HUES64 (cell line): Measurements from ENCODE around the gene ZBTB25.

ENCODE experiments used
- H3K27ac ChIP-seq: 2 replicates; pipeline ENCODE4 v1.7.0; 2013; ENCODE audit warnings: low read depth, low read length, inconsistent platforms
- H3K27me3 ChIP-seq: 2 replicates; pipeline ENCODE4 v1.6.1; 2013; ENCODE audit warnings: mild to moderate bottlenecking, low read length; ENCODE audit not compliant: insufficient read depth
- H3K36me3 ChIP-seq: 2 replicates; pipeline ENCODE4 v1.6.1; 2013; ENCODE audit warnings: mild to moderate bottlenecking, low read length; ENCODE audit not compliant: insufficient read depth
- H3K4me1 ChIP-seq: 2 replicates; pipeline ENCODE4 v1.6.1; 2013; ENCODE audit warnings: mild to moderate bottlenecking, low read length, moderate library complexity; ENCODE audit not compliant: insufficient read depth
- H3K4me3 ChIP-seq: 2 replicates; pipeline ENCODE4 v1.5.1; 2013; ENCODE audit warnings: mild to moderate bottlenecking, low read length, moderate library complexity
- H3K9ac ChIP-seq: 2 replicates; pipeline ENCODE4 v1.6.1; 2013; ENCODE audit warnings: mild to moderate bottlenecking, low read depth, low read length
- H3K9me3 ChIP-seq: 2 replicates; pipeline ENCODE4 v1.6.1; 2013; ENCODE audit warnings: low read depth, low read length; ENCODE audit not compliant: insufficient read depth
- WGBS: fragments of 150-250, 120-280 bp; methylation state at CpG from one replicate; pipeline ENCODE4 v1.1.7; 2013; ENCODE audit warnings: missing lambda C conversion rate; 5-methylcytosine and 5-hydroxymethylcytosine counted together

ZBTB25 gene

GRCh38 chr14:64459405-64460136 is 44.1 kb downstream of the ZBTB25 start:
- Histone ChIP-seq H3K4me1 (peaks cover 3% of the 10 kb centered on the region; the same call in 1 of the 2 replicates), H3K9me3 (no peaks in the 10 kb centered on the region), H3K27ac (no peak overlapping the region), H3K9ac (no peak overlapping the region), H3K27me3 (peaks cover 2% of the 10 kb centered on the region; the same call in 1 of the 2 replicates), H3K36me3 (peaks cover 57% of the 10 kb centered on the region), H3K4me3 (no peak overlapping the region)
- WGBS, result 94% methylated on average over 4 of the region's 4 CpGs

- no peak overlapping the region for H3K4me3 ChIP-seq
- no peaks in the 10 kb centered on the region for H3K27me3 ChIP-seq
- 97% methylated on average over 10 of the region's 10 CpGs for WGBS
- H3K9ac ChIP-seq, result no peak overlapping the region
- H3K9me3 ChIP-seq, result no peaks in the 10 kb centered on the region
- peaks cover 95% of the 10 kb centered on the region for H3K36me3 ChIP-seq
- no peak overlapping the region for H3K27ac ChIP-seq
- H3K4me1 ChIP-seq, result no peaks in the 10 kb centered on the region
These were observed 49.0 kb downstream of the ZBTB25 start for GRCh38 chr14:64454671-64455070.

GRCh38 chr14:64450255-64450654 is 53.4 kb downstream of the ZBTB25 start:
- Histone ChIP-seq H3K36me3 (peaks cover 96% of the 10 kb centered on the region), H3K9me3 (no peaks in the 10 kb centered on the region), H3K27ac (no peak overlapping the region), H3K9ac (no peak overlapping the region), H3K27me3 (no peaks in the 10 kb centered on the region), H3K4me3 (no peak overlapping the region), H3K4me1 (peaks cover 4% of the 10 kb centered on the region; the same call in 1 of the 2 replicates)
- 98% methylated on average over 2 of the region's 2 CpGs for WGBS

DNA sequence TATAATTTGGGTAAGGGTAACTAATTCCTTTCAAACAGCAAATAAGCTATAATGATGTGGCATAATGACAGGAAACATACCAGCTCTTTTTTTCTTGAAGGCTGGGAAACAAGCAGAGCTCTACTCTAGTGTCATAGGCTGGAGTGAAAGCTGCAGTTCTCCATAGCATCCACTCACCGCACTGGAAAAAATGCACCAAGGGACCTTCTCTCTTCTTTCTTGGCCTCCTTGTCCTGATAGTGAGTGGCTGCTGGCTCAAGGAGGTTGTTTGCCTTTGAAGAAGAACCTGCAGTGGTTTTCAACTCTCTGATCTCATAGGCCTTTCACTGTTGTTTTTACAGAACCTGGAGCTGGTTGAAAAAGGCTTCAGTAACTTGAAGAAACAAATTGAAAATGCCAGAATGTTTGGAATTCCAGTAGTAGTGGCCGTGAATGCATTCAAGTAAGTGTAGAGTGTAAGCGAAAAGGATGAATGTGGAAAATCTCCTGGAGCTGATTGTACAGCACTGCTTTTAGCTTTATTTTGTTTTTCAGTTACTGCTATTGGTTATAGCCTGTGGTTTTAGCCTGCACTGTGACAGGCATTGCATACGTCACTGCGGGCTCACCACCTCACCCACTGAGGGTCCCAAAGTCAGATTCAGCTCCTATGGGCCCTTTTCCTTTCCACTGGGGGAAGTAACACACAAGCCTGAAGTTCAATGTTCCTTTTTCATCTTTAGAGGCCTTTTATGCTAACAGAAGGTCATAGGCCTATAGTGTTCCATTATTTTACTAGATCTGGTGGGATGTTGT is 55.6 kb downstream of the ZBTB25 start:
- Histone ChIP-seq H3K9me3 (no peaks in the 10 kb centered on the region), H3K27ac (no peak overlapping the region), H3K4me1 (peaks cover 4% of the 10 kb centered on the region; the same call in 1 of the 2 replicates), H3K4me3 (no peak overlapping the region), H3K36me3 (peaks cover 96% of the 10 kb centered on the region), H3K9ac (no peak overlapping the region), H3K27me3 (no peaks in the 10 kb centered on the region)
- 94% methylated on average over 5 of the region's 5 CpGs for WGBS

DNA sequence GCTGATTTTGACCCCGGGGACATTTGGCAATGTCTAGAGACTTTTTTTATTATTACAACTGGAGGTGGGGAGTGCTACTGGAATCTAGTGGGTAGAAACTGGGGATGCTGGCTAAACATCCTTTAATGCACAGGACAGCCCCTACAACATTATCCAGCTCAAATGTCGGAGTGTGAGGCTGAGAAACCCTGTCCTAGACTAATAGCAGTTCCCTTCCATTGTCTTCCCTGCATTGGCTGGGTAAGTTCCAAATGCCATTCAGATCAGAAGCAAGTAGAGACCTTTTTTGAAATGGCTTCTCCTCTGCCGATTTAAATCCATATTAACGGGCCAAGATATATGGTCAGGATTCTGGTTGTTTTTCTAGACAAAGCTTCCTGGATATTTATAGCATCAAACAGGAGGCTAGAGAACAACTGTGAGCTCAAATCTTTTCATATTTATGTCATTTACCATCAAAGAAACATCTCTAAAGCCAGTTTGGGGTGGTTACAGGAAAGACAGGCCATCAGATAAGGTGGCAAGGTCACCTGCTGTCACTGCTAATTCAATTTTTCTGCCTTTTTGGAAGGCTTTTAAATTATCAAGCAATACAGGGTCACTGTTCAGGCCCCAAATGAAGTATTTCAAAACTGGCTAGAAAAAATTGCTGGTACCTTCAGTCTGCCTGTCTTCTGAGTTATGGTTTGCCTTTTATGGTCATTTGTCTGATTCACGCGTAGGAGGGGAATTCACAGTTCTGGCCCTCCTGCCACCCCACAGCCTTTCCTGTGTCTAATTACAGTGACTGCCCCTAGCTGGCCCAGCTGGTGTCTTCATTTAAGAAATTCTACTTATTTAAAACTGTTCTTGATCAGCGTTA is 58.4 kb downstream of the ZBTB25 start:
- H3K4me3 ChIP-seq, result no peak overlapping the region
- H3K9me3 ChIP-seq, result no peaks in the 10 kb centered on the region
- WGBS, result 88% methylated on average over 6 of the region's 7 CpGs
- no peak overlapping the region; the same call in 1 of the 2 replicates for H3K27ac ChIP-seq
- H3K9ac ChIP-seq, result peak overlapping the region; percentile 8; the same call in 1 of the 2 replicates
- no peaks in the 10 kb centered on the region for H3K27me3 ChIP-seq
- peaks cover 94% of the 10 kb centered on the region for H3K36me3 ChIP-seq
- peaks cover 4% of the 10 kb centered on the region; the same call in 1 of the 2 replicates for H3K4me1 ChIP-seq

GRCh38 chr14:64444140-64444539 is 59.5 kb downstream of the ZBTB25 start:
- H3K9me3 ChIP-seq, result no peaks in the 10 kb centered on the region
- H3K36me3 ChIP-seq, result peaks cover 94% of the 10 kb centered on the region
- no peak overlapping the region for H3K27ac ChIP-seq
- 95% methylated on average over 11 of the region's 11 CpGs for WGBS
- H3K9ac ChIP-seq, result no peak overlapping the region
- H3K27me3 ChIP-seq, result no peaks in the 10 kb centered on the region
- H3K4me1 ChIP-seq, result peaks cover 4% of the 10 kb centered on the region; the same call in 1 of the 2 replicates
- no peak overlapping the region for H3K4me3 ChIP-seq

DNA sequence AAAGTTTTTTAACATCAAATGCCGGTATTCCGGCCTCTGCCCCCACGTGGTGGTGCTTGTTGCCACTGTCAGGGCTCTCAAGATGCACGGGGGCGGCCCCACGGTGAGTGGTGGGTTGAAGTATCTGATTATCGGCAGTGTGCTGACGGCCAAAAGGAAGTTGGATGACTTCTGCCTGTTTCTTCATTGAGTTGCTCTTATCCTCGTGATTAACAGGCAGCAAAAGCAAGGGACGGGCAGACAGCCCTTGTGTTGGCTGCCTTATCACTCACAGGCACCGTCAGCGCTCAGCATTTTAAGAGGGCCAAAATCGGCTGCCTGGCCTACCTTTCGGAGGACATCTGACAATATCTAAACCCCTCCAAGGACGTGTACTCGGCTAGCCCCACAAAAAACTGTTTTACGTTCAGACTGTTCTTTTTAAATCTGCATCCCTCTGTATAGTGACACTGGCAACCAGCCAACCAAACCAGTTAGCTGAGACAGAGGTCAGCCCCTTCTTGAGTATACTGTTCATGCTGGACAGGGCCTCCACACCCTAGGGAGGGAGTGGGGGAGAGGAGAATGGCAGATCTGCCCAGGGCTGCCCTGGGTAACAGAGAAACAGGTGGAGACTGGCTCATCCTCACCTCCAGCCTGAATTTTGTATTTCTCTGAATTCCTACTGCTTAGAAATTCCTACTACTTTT is 61.2 kb downstream of the ZBTB25 start:
- H3K4me3 ChIP-seq, result no peak overlapping the region
- H3K36me3 ChIP-seq, result peaks cover 96% of the 10 kb centered on the region
- no peak overlapping the region for H3K9ac ChIP-seq
- WGBS, result 96% methylated on average over 17 of the region's 17 CpGs
- H3K9me3 ChIP-seq, result no peaks in the 10 kb centered on the region
- H3K27me3 ChIP-seq, result no peaks in the 10 kb centered on the region
- peaks cover 4% of the 10 kb centered on the region; the same call in 1 of the 2 replicates for H3K4me1 ChIP-seq
- H3K27ac ChIP-seq, result no peak overlapping the region

DNA sequence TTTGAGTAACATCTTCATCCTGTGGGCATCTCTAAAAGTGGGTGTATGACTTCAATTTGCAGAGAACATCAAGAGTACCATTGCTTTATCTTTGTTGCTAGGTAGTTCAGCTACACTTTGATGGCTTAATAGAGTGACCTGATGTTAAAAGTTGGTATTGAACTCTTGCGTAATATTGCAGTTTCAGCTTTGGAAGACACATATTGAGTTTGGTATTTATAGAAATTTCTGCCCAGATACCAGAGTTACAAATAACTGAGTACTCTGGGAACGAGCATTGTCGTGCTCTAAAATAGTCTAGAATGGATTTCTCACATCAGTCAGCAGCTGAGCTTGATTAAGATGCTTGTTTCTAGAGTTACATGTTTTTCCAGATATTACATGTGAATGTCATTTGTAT is 63.1 kb downstream of the ZBTB25 start:
- Histone ChIP-seq H3K9ac (no peak overlapping the region), H3K27me3 (no peaks in the 10 kb centered on the region), H3K27ac (no peak overlapping the region), H3K9me3 (no peaks in the 10 kb centered on the region), H3K4me1 (peaks cover 2% of the 10 kb centered on the region; the same call in 1 of the 2 replicates), H3K4me3 (no peak overlapping the region), H3K36me3 (peaks cover 96% of the 10 kb centered on the region)
- 98% methylated on average over 3 of the region's 3 CpGs for WGBS

DNA sequence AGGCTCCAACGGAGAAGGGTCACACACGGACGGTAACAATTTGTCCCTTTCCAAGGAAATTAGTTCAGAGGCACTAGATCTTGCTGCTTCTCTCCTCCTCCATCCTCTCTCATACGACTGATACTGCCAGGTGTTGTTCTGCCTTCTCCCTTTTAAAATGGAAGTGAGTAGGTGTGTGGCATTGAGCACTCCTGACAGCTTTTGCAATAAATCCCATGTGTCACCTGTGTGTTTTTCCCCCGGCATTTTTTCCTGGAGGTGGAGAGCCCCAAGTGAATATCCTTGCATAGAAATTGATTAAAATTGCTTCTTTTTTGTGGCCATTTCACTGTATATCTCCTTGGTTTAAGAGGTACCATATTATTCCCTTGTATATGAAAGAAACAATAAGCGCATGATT is 64.5 kb downstream of the ZBTB25 start:
- Histone ChIP-seq H3K4me1 (no peaks in the 10 kb centered on the region), H3K9ac (no peak overlapping the region), H3K9me3 (no peaks in the 10 kb centered on the region), H3K36me3 (peaks cover 94% of the 10 kb centered on the region), H3K27me3 (no peaks in the 10 kb centered on the region), H3K4me3 (no peak overlapping the region), H3K27ac (no peak overlapping the region)
- 95% methylated on average over 6 of the region's 6 CpGs for WGBS

GRCh38 chr14:64438181-64438841 is 65.3 kb downstream of the ZBTB25 start:
- Histone ChIP-seq H3K27ac (no peak overlapping the region), H3K4me3 (no peak overlapping the region), H3K9me3 (no peaks in the 10 kb centered on the region), H3K9ac (no peak overlapping the region), H3K4me1 (no peaks in the 10 kb centered on the region), H3K27me3 (no peaks in the 10 kb centered on the region), H3K36me3 (peaks cover 94% of the 10 kb centered on the region)
- WGBS, result 99% methylated on average over 3 of the region's 3 CpGs
